Measurements from ENCODE around the gene MCOLN2. TPM values are rescaled to one million over a fixed set of nuclear protein-coding genes. Genes with fewer than 3 reads are reported as not detected.
A peak's percentile ranks its signal among the peaks of the same experiment; 100 is the strongest.

The MCOLN2 gene
- total and polyA plus RNA-seq, 2 of the 4 experiments (the other 2 are of a cell fraction), result 0.43 to 0.54 TPM

GRCh38 chr1:84947536-84948410, 49.1 kb downstream of the MCOLN2 start:
- Histone ChIP-seq H4K91ac (ENCODE audit: insufficient read depth, low read depth, low read length) (peak overlapping the region; percentile 76), H3K14ac (replicated peaks; ENCODE audit: low read depth, low read length) (peak overlapping the region; percentile 13; the same call in 1 of the 2 replicates), H2BK120ac (ENCODE audit: low read depth, low read length) (peak overlapping the region; percentile 79), H3K36me3 (ENCODE audit: control insufficient read depth, insufficient read depth, low read length) (no peaks in the 10 kb centered on the region), H4K20me1 (ENCODE audit: insufficient read depth, low read length) (0 out of 2 replicates have a peak, but pooled peaks cover 3% of the 10 kb centered on the region), H3K4ac (ENCODE audit: low read depth, low read length) (peak overlapping the region; percentile 81), H3K4me1 (ENCODE audit: control insufficient read depth, insufficient read depth, low read length) (peaks cover 9% of the 10 kb centered on the region), H3K27me3 (ENCODE audit: control insufficient read depth, insufficient read depth, low read length) (no peaks in the 10 kb centered on the region; the same call in none of the 2 replicates), H3K27ac (ENCODE audit: insufficient read depth, low read length) (peak overlapping the region; percentile 3; the same call in 1 of the 2 replicates), H3K4me2 (ENCODE audit: low read depth, low read length) (no peak overlapping the region), H3K9ac (ENCODE audit: low read depth, low read length) (no peak overlapping the region), H3K18ac (ENCODE audit: low read depth, low read length) (peak overlapping the region; percentile 78), H3K79me1 (ENCODE audit: low read depth in 1 of 2, low read length in 2 of 2) (no peaks in the 10 kb centered on the region), H2AFZ (replicated peaks; ENCODE audit: low read length, poor library complexity) (peak overlapping the region; percentile 33), H3K9me3 (ENCODE audit: control insufficient read depth, insufficient read depth, low read length) (peaks cover 2% of the 10 kb centered on the region; the same call in 1 of the 2 replicates), H2BK15ac (ENCODE audit: low read depth, low read length) (peak overlapping the region; percentile 73; the same call in 2 of the 3 replicates), H2BK20ac (ENCODE audit: low read depth, low read length) (peak overlapping the region; percentile 90), H3K56ac (ENCODE audit: extremely low read depth, insufficient read depth, low read length) (no peak overlapping the region), H2BK5ac (ENCODE audit: low read depth, low read length, poor library complexity, severe bottlenecking) (no peak overlapping the region), H4K8ac (ENCODE audit: low read depth in 2 of 2, low read length in 2 of 2) (peak overlapping the region in 1 of 2 experiments; percentile 42; a peak in 2 of 4 replicates), H3K4me3 (ENCODE audit: insufficient read depth, low read depth, low read length) (no peak overlapping the region), H4K5ac (ENCODE audit: low read depth, low read length) (peak overlapping the region; percentile 39; the same call in 1 of the 2 replicates), H3K9me1 (ENCODE audit: insufficient read depth, low read length) (peaks cover 8% of the 10 kb centered on the region), H3K23ac (ENCODE audit: low read depth, low read length) (0 out of 2 replicates have a peak overlapping the region, but pooled peaks have one; percentile 5), H2AK9ac (replicated peaks; ENCODE audit: low read depth, low read length, poor library complexity) (peak overlapping the region; percentile 12), H2AK5ac (ENCODE audit: low read depth, low read length) (peak overlapping the region; percentile 70)
- no peak for ATAC-seq (ENCODE audit: low read depth)
- no peak for DNase-seq
- 96% methylated on average over 4 of the region's 5 CpGs; no CpG with 5 or more reads in 1 of the 2 experiments for WGBS, 2 experiments (ENCODE audit: extremely low coverage in 2 of 2, insufficient read length in 1 of 2)
- TF ChIP-seq POLR2A (IDR thresholded peaks at IDR 0.05; ENCODE audit: low read depth, low read length), result no peak
- TF ChIP-seq FOS (IDR thresholded peaks at IDR 0.05; ENCODE audit: low read depth, low read length), result no peak
- TF ChIP-seq SMC3 (IDR thresholded peaks at IDR 0.05; ENCODE audit: low read depth, low read length), result no peak
- TF ChIP-seq BHLHE40 (IDR thresholded peaks at IDR 0.05; ENCODE audit: low read depth, low read length), result no peak
- TF ChIP-seq RAD21 (IDR thresholded peaks at IDR 0.05; ENCODE audit: low read length), result no peak
- TF ChIP-seq MAFK (IDR thresholded peaks at IDR 0.05; ENCODE audit: low read depth, low read length), result no peak
- TF ChIP-seq MXI1 (IDR thresholded peaks at IDR 0.05; ENCODE audit: borderline replicate concordance, low read depth, low read length), result no peak
- no peak for TF ChIP-seq NFE2L2 (IDR thresholded peaks at IDR 0.05; ENCODE audit: low read depth, low read length)
- TF ChIP-seq CHD1 (IDR thresholded peaks at IDR 0.05; ENCODE audit: low read depth, low read length), result no peak
- TF ChIP-seq MAZ (IDR thresholded peaks at IDR 0.05; ENCODE audit: borderline replicate concordance, low read depth, low read length), result no peak
- ChIA-PET CTCF (interaction anchor here (1.0 to 1.3 kb wide), 3 partner anchors 10 to 307 kb away, joined by 4 to 5 read pairs (median 4); no protein-coding TSS in a partner anchor), POLR2A (ENCODE audit: unreplicated experiment) (interaction anchor here (0.6 to 0.9 kb wide), 2 partner anchors 23 to 142 kb away, joined by 3 to 5 read pairs; no protein-coding TSS in a partner anchor)
- no TSS peak for BruUV-seq (replicated peaks)
- dilution Hi-C loops (cut with HindIII; ENCODE audit: low sequenced_read_pairs, unreplicated experiment), result no loop called here
- in situ Hi-C loops (cut with MboI; ENCODE audit: low sequenced_read_pairs), result loop anchor here (5.0 to 25.0 kb wide), 2 partner anchors 310 to 335 kb away; partner anchors contain the start of gene C1orf52
- intact Hi-C loops (cut with micrococcal nuclease), result no loop called here

Measured in IMR-90 (cell line).